Mesendoderm (in vitro differentiated cells): ENCODE results near the gene RAB11B.
"Not testable (repeated sequence)": the region's sequence is repeated elsewhere in the genome, so short reads cannot be mapped to it uniquely, and the experiment has no call there.

Source experiments
- DNase-seq: peaks from one replicate; pipeline ENCODE4 v3.0.0; 2013
- H2AK5ac ChIP-seq: 2 replicates; pipeline ENCODE4 v1.6.1; 2013; ENCODE audit warnings: low read length, inconsistent platforms
- H2BK120ac ChIP-seq: 2 replicates; pipeline ENCODE4 v1.6.1; 2013; ENCODE audit warnings: low read depth, mild to moderate bottlenecking, low read length, moderate library complexity, mixed read lengths
- H2BK15ac ChIP-seq: replicated peaks from 2 replicates; pipeline ENCODE4 v1.6.1; 2013; ENCODE audit warnings: low read depth, mild to moderate bottlenecking, moderate library complexity
- H2BK5ac ChIP-seq: 2 replicates; pipeline ENCODE4 v1.6.1; 2013; ENCODE audit warnings: low read length, inconsistent platforms
- H3K18ac ChIP-seq: 2 replicates; pipeline ENCODE4 v1.6.1; 2013; ENCODE audit warnings: mild to moderate bottlenecking, low read length, mixed read lengths
- H3K23ac ChIP-seq: one replicate; pipeline ENCODE4 v1.6.1; 2013; ENCODE audit warnings: low read length
- H3K27ac ChIP-seq: 2 replicates; pipeline ENCODE4 v1.5.1; 2013; ENCODE audit warnings: low read depth, mild to moderate bottlenecking, inconsistent platforms, low read length, moderate library complexity
- H3K27me3 ChIP-seq: 2 replicates; pipeline ENCODE4 v1.6.1; 2013; ENCODE audit warnings: low read length, control low read depth, mild to moderate bottlenecking, inconsistent platforms; ENCODE audit not compliant: insufficient read depth, poor library complexity
- H3K36me3 ChIP-seq: 2 replicates; pipeline ENCODE4 v1.6.1; 2013; ENCODE audit warnings: low read length, inconsistent platforms; ENCODE audit not compliant: control insufficient read depth, insufficient read depth
- H3K4ac ChIP-seq: one replicate; pipeline ENCODE4 v1.6.1; 2013; ENCODE audit warnings: low read depth, mild to moderate bottlenecking, low read length, moderate library complexity
- H3K4me1 ChIP-seq: 2 replicates; pipeline ENCODE4 v1.6.1; 2013; ENCODE audit warnings: low read depth, low read length, inconsistent platforms; ENCODE audit not compliant: control insufficient read depth
- H3K4me2 ChIP-seq: 2 replicates; pipeline ENCODE4 v1.6.1; 2013; ENCODE audit warnings: low read length
- H3K4me3 ChIP-seq: 2 replicates; pipeline ENCODE4 v1.5.1; 2013; ENCODE audit warnings: mild to moderate bottlenecking, low read length
- H3K56ac ChIP-seq: one replicate; pipeline ENCODE4 v1.6.1; 2013; ENCODE audit warnings: low read length
- H3K79me1 ChIP-seq: 2 replicates; pipeline ENCODE4 v1.6.1; 2013; ENCODE audit warnings: low read length, inconsistent platforms
- H3K79me2 ChIP-seq: 2 replicates; pipeline ENCODE4 v1.6.1; 2013; ENCODE audit warnings: mild to moderate bottlenecking, low read length; ENCODE audit not compliant: control insufficient read depth, insufficient read depth
- H3K9ac ChIP-seq: 2 replicates; pipeline ENCODE4 v1.6.1; 2013; ENCODE audit warnings: low read length, inconsistent platforms
- H4K5ac ChIP-seq: one replicate; pipeline ENCODE4 v1.6.1; 2013; ENCODE audit warnings: low read length
- H4K8ac ChIP-seq: one replicate; pipeline ENCODE4 v1.6.1; 2013; ENCODE audit warnings: low read depth, mild to moderate bottlenecking, control low read depth, low read length, moderate library complexity
- WGBS: extraction: QIAGEN DNeasy Blood & Tissue Kit; methylation state at CpG from one replicate; pipeline ENCODE4 v1.1.7; 2013; ENCODE audit warnings: low lambda C conversion rate, missing lambda C conversion rate; ENCODE audit not compliant: insufficient coverage; ENCODE audit errors: extremely low coverage; 5-methylcytosine and 5-hydroxymethylcytosine counted together

Gene RAB11B

DNA sequence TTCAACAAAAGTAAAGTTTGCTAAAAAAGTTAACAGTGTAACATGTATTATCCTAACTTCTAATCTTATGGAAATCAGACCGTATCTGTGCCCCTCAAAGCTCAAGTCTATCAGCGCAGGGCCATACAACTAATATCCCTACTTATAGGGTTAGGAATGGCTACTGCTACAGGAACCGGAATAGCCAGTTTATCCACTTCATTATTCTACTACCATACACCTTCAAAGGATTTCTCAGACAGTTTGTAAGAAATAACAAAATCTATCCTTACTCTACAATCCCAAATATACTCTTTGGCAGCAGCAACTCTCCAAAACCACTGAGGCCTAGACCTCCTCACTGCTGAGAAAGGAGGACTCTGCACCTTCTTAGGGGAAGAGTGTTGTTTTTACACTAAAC, 4.6 kb upstream of the RAB11B start:
- not testable (repeated sequence) for H3K4me1 ChIP-seq, H4K5ac ChIP-seq, H3K4ac ChIP-seq, H3K56ac ChIP-seq, H3K36me3 ChIP-seq, H2AK5ac ChIP-seq, DNase-seq, H3K79me2 ChIP-seq, H2BK120ac ChIP-seq, H2BK15ac ChIP-seq, H3K23ac ChIP-seq, H3K9ac ChIP-seq, H4K8ac ChIP-seq, H2BK5ac ChIP-seq, H3K27me3 ChIP-seq, H3K4me3 ChIP-seq, H3K18ac ChIP-seq, H3K4me2 ChIP-seq, H3K79me1 ChIP-seq
- no CpG with 5 or more reads among the region's 3 CpGs for WGBS
- peak overlapping the region; percentile 37 for H3K27ac ChIP-seq

DNA sequence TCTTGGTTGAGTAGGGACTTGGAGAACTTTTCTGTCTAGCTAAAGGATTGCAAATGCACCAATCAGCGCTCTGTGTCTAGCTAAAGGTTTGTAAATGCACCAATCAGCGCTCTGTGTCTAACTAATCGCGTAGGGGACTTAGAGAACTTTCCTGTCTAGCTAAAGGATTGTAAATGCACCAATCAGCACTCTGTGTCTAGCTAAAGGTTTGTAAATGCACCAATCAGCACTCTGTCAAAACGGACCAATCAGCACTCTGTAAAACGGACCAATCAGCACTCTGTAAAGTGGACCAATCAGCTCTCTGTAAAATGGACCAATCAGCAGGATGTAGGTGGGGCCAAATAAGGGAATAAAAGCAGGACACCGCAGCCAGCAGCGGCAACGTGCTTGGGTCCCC, 3.7 kb upstream of the RAB11B start:
- H3K56ac ChIP-seq, H2AK5ac ChIP-seq, H3K4me3 ChIP-seq, H3K4me2 ChIP-seq, H3K4me1 ChIP-seq, H3K79me2 ChIP-seq, H3K27me3 ChIP-seq, H2BK5ac ChIP-seq, H3K23ac ChIP-seq, H3K79me1 ChIP-seq, H3K4ac ChIP-seq, H3K9ac ChIP-seq, DNase-seq, H4K5ac ChIP-seq, H3K18ac ChIP-seq, H3K27ac ChIP-seq, H3K36me3 ChIP-seq, H4K8ac ChIP-seq, H2BK15ac ChIP-seq, H2BK120ac ChIP-seq: not testable (repeated sequence)
- no CpG with 5 or more reads among the region's 9 CpGs for WGBS

DNA sequence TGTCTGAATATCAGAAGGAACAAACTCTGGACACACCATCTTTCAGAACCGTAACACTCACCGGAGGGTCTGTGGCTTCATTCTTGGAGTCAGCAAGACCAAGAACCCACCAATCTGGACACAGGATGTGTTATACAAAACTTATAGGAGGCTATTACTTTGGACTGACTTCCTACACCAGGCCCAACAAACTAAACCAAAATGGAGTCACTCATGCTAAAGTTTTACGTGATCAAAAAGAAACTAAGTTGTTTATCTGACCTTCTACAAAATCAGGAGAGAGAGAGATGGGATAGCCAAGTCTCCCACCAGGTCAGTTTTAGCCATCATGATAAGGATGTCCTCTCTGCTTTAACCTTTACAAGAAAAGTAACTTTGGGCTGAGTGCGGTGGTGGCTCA, 3.2 kb upstream of the RAB11B start:
- Histone ChIP-seq H3K18ac (no peak overlapping the region), H3K9ac (no peak overlapping the region), H4K8ac (no peak overlapping the region), H3K27ac (no peak overlapping the region), H4K5ac (no peak overlapping the region), H2BK5ac (no peak overlapping the region), H3K79me2 (peaks cover 12% of the 10 kb centered on the region), H3K4me2 (no peak overlapping the region), H2BK120ac (no peak overlapping the region), H3K23ac (no peak overlapping the region), H2AK5ac (no peak overlapping the region), H3K56ac (no peak overlapping the region), H3K4me1 (no peaks in the 10 kb centered on the region), H3K4me3 (no peak overlapping the region), H3K4ac (no peak overlapping the region), H3K36me3 (no peaks in the 10 kb centered on the region), H3K27me3 (no peaks in the 10 kb centered on the region), H3K79me1 (peaks cover 5% of the 10 kb centered on the region), H2BK15ac (no peak overlapping the region)
- DNase-seq: no peak
- WGBS: no CpG with 5 or more reads among the region's 4 CpGs

- no CpG with 5 or more reads among the region's 16 CpGs for WGBS
- DNase-seq: no peak
These were observed 2.2 kb upstream of the RAB11B start for GRCh38 chr19:8387688-8388611.

GRCh38 chr19:8388612-8388958, 1.6 kb upstream of the RAB11B start:
- no peak overlapping the region for H2BK5ac ChIP-seq
- no peak overlapping the region for H3K18ac ChIP-seq
- no peak overlapping the region for H4K5ac ChIP-seq
- WGBS: no CpG with 5 or more reads among the region's 2 CpGs
- H3K4me1 ChIP-seq: no peaks in the 10 kb centered on the region
- H3K27ac ChIP-seq: no peak overlapping the region
- no peaks in the 10 kb centered on the region for H3K27me3 ChIP-seq
- no peak overlapping the region for H3K4ac ChIP-seq
- H2AK5ac ChIP-seq: no peak overlapping the region
- H3K56ac ChIP-seq: no peak overlapping the region
- H3K4me3 ChIP-seq: no peak overlapping the region
- no peak for DNase-seq
- H3K4me2 ChIP-seq: no peak overlapping the region
- peaks cover 25% of the 10 kb centered on the region for H3K79me2 ChIP-seq
- H2BK15ac ChIP-seq: no peak overlapping the region
- H3K79me1 ChIP-seq: peaks cover 9% of the 10 kb centered on the region
- H3K23ac ChIP-seq: no peak overlapping the region
- H3K36me3 ChIP-seq: no peaks in the 10 kb centered on the region
- no peak overlapping the region for H4K8ac ChIP-seq
- no peak overlapping the region for H2BK120ac ChIP-seq
- no peak overlapping the region for H3K9ac ChIP-seq

More at GRCh38 chr19:8387688-8388611, 2.2 kb upstream of the RAB11B start:
- no peaks in the 10 kb centered on the region for H3K4me1 ChIP-seq
- H3K56ac ChIP-seq: no peak overlapping the region
- no peak overlapping the region for H3K9ac ChIP-seq
- no peak overlapping the region for H4K5ac ChIP-seq
- H3K36me3 ChIP-seq: no peaks in the 10 kb centered on the region
- H2AK5ac ChIP-seq: no peak overlapping the region
- H3K4me2 ChIP-seq: no peak overlapping the region
- peaks cover 6% of the 10 kb centered on the region for H3K79me1 ChIP-seq
- H2BK120ac ChIP-seq: no peak overlapping the region
- H3K4me3 ChIP-seq: no peak overlapping the region
- no peak overlapping the region for H3K18ac ChIP-seq
- H3K27me3 ChIP-seq: no peaks in the 10 kb centered on the region
- no peak overlapping the region for H3K27ac ChIP-seq
- no peak overlapping the region for H3K23ac ChIP-seq
- H2BK15ac ChIP-seq: no peak overlapping the region
- no peak overlapping the region for H3K4ac ChIP-seq
- H3K79me2 ChIP-seq: peaks cover 18% of the 10 kb centered on the region
- H2BK5ac ChIP-seq: no peak overlapping the region
- no peak overlapping the region for H4K8ac ChIP-seq

DNA sequence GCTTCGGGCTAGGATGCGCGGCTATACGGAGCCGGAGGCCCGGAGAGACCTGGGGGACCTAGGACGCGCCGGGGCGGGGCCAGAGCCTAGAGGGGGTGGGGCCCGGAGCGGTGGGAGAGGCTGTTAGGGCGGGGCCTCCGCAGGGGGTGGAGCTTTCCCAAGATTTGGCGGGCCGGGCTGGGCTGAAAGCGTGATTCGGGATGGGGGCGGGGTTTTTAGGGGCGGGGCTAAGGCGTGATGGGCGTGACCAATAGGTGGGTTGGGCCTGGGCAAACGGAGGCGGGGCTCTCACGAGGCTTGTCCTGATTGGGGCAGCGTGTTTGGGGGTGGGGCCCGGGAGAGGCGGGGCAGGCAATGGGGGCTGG, 439 bp downstream of the RAB11B start:
- Histone ChIP-seq H3K79me2 (peaks cover 37% of the 10 kb centered on the region), H3K9ac (peak overlapping the region; percentile 99), H3K36me3 (no peaks in the 10 kb centered on the region), H3K27ac (peak overlapping the region; percentile 99), H3K4me2 (no peak overlapping the region), H2BK5ac (peak overlapping the region; percentile 97), H3K18ac (peak overlapping the region; percentile 100), H3K56ac (peak overlapping the region; percentile 99), H3K27me3 (no peaks in the 10 kb centered on the region), H4K5ac (no peak overlapping the region), H2BK120ac (peak overlapping the region; percentile 95), H2AK5ac (no peak overlapping the region), H3K79me1 (peaks cover 9% of the 10 kb centered on the region), H3K4me1 (no peaks in the 10 kb centered on the region), H4K8ac (peak overlapping the region; percentile 99), H3K23ac (peak overlapping the region; percentile 45), H3K4ac (peak overlapping the region; percentile 100), H2BK15ac (no peak overlapping the region), H3K4me3 (peak overlapping the region; percentile 90)
- DNase-seq: peak; percentile 93
- WGBS: no CpG with 5 or more reads among the region's 28 CpGs
